Left ventricle myocardium inferior (tissue), 1 donor: Measurements from ENCODE around the gene ARFIP2. TPM values are rescaled to one million over a fixed set of nuclear protein-coding genes. Genes with fewer than 3 reads are reported as not detected.

Experiments used
- DNase-seq: peaks from one replicate; pipeline ENCODE4 v3.0.0-alpha.2; 2020
- H3K27ac ChIP-seq: fragments of 200-600 bp; replicated peaks from 2 replicates; pipeline ENCODE4 v1.8.0; 2021
- H3K27me3 ChIP-seq: fragments of 200-600 bp; 2 replicates; pipeline ENCODE4 v1.8.0; 2021; ENCODE audit warnings: low read depth
- H3K36me3 ChIP-seq: fragments of 200-600 bp; 2 replicates; pipeline ENCODE4 v1.8.0; 2021
- H3K4me1 ChIP-seq: fragments of 200-600 bp; 2 replicates; pipeline ENCODE4 v1.8.0; 2021
- H3K4me3 ChIP-seq: fragments of 200-600 bp; 2 replicates; pipeline ENCODE4 v1.8.0; 2021; ENCODE audit warnings: mild to moderate bottlenecking, moderate library complexity
- H3K9me3 ChIP-seq: fragments of 200-600 bp; replicated peaks from 2 replicates; pipeline ENCODE4 v1.8.0; 2021
- CTCF ChIP-seq: fragments of 200-600 bp; IDR thresholded peaks from 2 replicates; pipeline ENCODE4 v1.8.0; 2021; ENCODE audit warnings: antibody characterized with exemption, mild to moderate bottlenecking, borderline replicate concordance
- intact Hi-C: fragments of 100-400 bp; cut with micrococcal nuclease; formaldehyde crosslinking; loops from one replicate; pipeline ENCODE4 v1.11.0; 2022
- total RNA-seq: library from RNA; stranded (reverse); fragmentation: NEBNext Ultra II Directional; extraction: Animal tissue kit (Norgen Biotek cat#: 25700); gene quantifications from one replicate; pipeline ENCODE4 v1.2.1, GENCODE V29; 2021
- donor health status: DM: no; HTN: yes; CAD: no; lungs with severe emphysema.

The ARFIP2 gene
- total RNA-seq, 1 donor from 2014 or later, result 16.1 TPM

GRCh38 chr11:6482441-6482840, 1.3 kb upstream of the ARFIP2 start:
- Histone ChIP-seq H3K27ac (peak overlapping the region; percentile 93), H3K27me3 (no peaks in the 10 kb centered on the region), H3K9me3 (no peaks in the 10 kb centered on the region), H3K4me1 (peaks cover 38% of the 10 kb centered on the region), H3K36me3 (peaks cover 67% of the 10 kb centered on the region), H3K4me3 (peak overlapping the region; percentile 91)
- DNase-seq, result no peak
- intact Hi-C loops, result no loop called here
- no peak for TF ChIP-seq CTCF

GRCh38 chr11:6481924-6482275, 769 bp upstream of the ARFIP2 start:
- no peak for TF ChIP-seq CTCF
- Histone ChIP-seq H3K36me3 (peaks cover 68% of the 10 kb centered on the region), H3K4me1 (peaks cover 38% of the 10 kb centered on the region), H3K27ac (peak overlapping the region; percentile 93), H3K4me3 (peak overlapping the region; percentile 91), H3K27me3 (no peaks in the 10 kb centered on the region), H3K9me3 (no peaks in the 10 kb centered on the region)
- DNase-seq, result no peak
- intact Hi-C loops, result no loop called here

- Histone ChIP-seq H3K4me3 (peak overlapping the region; percentile 91), H3K27me3 (no peaks in the 10 kb centered on the region), H3K36me3 (peaks cover 59% of the 10 kb centered on the region), H3K4me1 (peaks cover 38% of the 10 kb centered on the region), H3K27ac (peak overlapping the region; percentile 93), H3K9me3 (no peaks in the 10 kb centered on the region)
- no peak for TF ChIP-seq CTCF
- intact Hi-C loops, result no loop called here
- DNase-seq, result no peak
Measured at GRCh38 chr11:6480299-6480914, 724 bp downstream of the ARFIP2 start.

- Histone ChIP-seq H3K36me3 (peaks cover 28% of the 10 kb centered on the region), H3K9me3 (no peaks in the 10 kb centered on the region), H3K27me3 (no peaks in the 10 kb centered on the region), H3K27ac (no peak overlapping the region), H3K4me3 (no peak overlapping the region), H3K4me1 (peaks cover 45% of the 10 kb centered on the region)
- no peak for TF ChIP-seq CTCF
- no peak for DNase-seq
- intact Hi-C loops, result no loop called here
Measured at GRCh38 chr11:6476571-6476970, 4.6 kb downstream of the ARFIP2 start.

- Histone ChIP-seq H3K27ac (no peak overlapping the region), H3K4me1 (peaks cover 41% of the 10 kb centered on the region)
- intact Hi-C loops, result no loop called here
Measured at GRCh38 chr11:6475936-6476335, 5.2 kb downstream of the ARFIP2 start.

More at GRCh38 chr11:6475936-6476335, 5.2 kb downstream of the ARFIP2 start:
- no peaks in the 10 kb centered on the region for H3K9me3 ChIP-seq
- no peak for DNase-seq
- no peak overlapping the region for H3K4me3 ChIP-seq
- H3K27me3 ChIP-seq, result no peaks in the 10 kb centered on the region
- TF ChIP-seq CTCF, result no peak
- peaks cover 28% of the 10 kb centered on the region for H3K36me3 ChIP-seq
